GM19468 (cell line): ENCODE results near the gene VPS50.

Experiments
- ATAC-seq: cut with Tn5 transposase; IDR thresholded peaks from one replicate; pipeline ENCODE4 v1.9.1; 2021; ENCODE audit warnings: mild to moderate bottlenecking, moderate library complexity, moderate number of reproducible peaks; ENCODE audit not compliant: unreplicated experiment; ENCODE audit errors: extremely low read depth

Gene VPS50

GRCh38 chr7:93390660-93391059 lies 158.5 kb downstream of the VPS50 start:
- no peak for ATAC-seq

GRCh38 chr7:93392984-93393383 lies 160.8 kb downstream of the VPS50 start:
- ATAC-seq = no peak

GRCh38 chr7:93399642-93400041 lies 167.5 kb downstream of the VPS50 start:
- no peak for ATAC-seq

GRCh38 chr7:93402944-93403343 lies 170.8 kb downstream of the VPS50 start:
- ATAC-seq = no peak

GRCh38 chr7:93407239-93407638 lies 175.1 kb downstream of the VPS50 start:
- no peak for ATAC-seq

GRCh38 chr7:93409324-93409723 lies 177.2 kb downstream of the VPS50 start:
- ATAC-seq = no peak
